OCI-M1 (cell line): ENCODE data around the gene COQ8A.

Experiments used
- DNase-seq: peaks from one replicate; lab custom pipeline; 2025; lab: John Stamatoyannopoulos, UW

COQ8A gene

DNA sequence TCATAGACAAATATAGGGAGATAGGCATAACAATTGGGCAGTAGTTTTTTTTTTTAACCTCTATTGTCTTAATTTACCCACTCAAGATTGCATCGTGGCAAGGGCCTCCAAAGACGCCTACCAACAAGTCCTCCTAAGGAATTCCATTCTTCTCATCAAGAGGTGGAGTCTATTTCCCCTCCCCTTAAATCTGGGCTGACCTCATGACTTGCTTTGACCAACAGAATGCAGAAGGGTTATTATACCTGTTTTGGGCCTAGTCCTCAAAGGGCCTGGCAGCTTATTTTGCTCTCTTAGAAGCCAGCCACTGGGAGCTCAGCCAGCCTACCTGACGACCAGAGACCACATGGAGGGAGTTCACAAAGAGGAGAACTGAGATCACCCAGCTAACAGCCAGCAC lies 92.3 kb downstream of the COQ8A start:
- no peak for DNase-seq

DNA sequence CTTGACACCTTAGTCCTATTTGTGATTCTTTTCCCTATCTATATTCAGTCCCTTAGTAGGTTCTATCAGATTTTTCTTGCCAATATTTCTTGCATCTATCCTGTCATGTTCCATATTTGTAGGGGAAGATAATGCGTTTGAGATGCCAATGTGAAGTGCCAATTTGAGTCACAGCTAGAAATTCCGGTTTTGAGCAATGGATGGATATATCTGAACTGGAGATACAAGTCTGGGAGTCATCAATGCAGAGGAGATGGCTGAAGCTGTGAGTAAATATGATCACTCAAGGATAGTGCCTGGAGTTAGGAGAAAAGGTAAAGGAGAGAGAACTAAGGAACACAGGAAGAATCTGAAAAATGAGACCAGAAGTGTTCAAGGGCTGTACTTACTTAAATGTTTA lies 93.8 kb downstream of the COQ8A start:
- DNase-seq = no peak

DNA sequence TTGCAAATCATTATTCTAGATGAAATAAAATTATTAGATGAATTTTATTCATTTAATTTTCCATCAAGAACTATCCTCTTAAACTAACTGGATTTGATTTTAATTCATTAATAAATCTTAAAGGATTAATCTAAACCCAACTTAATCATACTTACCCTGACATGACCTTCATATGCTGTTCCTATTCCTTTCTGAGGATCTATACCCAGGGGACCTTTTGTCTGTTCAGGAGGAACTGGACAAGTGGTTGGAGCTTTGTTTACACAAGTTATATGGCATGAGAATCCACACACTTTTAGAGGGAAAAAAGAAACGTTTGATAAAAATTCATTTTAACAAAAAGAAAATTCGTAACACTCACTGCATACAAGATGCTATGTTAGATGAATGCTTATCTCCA lies 95.2 kb downstream of the COQ8A start:
- DNase-seq = no peak

DNA sequence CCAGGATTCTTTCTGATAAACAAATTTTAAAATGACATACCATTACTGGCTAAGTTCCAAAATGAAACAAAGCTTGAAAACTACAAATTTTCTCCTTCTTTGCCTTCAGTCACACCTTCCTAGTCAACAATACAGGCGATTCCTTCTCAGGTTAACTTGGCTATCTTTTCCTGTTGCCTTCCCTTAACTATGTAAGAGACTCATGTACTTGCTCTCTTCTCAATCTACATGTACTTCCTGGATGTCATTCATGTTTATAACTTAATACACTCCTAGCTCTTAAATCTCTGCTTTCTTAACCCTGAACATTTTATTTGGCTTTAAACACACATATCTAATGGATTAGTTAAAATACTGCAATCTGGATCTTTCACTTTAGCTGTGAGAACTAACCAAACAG lies 97.0 kb downstream of the COQ8A start:
- no peak for DNase-seq
